HuH-7.5 (cell line): ENCODE measurements around the gene TRIM69.
A peak's percentile ranks its signal among the peaks of the same experiment; 100 is the strongest.
"Not testable (repeated sequence)": the region's sequence is repeated elsewhere in the genome, so short reads cannot be mapped to it uniquely, and the experiment has no call there.

ENCODE experiments used
- DNase-seq: peaks from one replicate; pipeline ENCODE4 v3.0.0; 2011; ENCODE audit warnings: low spot score

TRIM69 gene

GRCh38 chr15:44715797-44716334 lies 20.5 kb upstream of the TRIM69 start:
- DNase-seq = no peak

- DNase-seq = no peak
Measured at GRCh38 chr15:44716983-44717602, 19.2 kb upstream of the TRIM69 start.

GRCh38 chr15:44718180-44718926 lies 18.0 kb upstream of the TRIM69 start:
- no peak for DNase-seq

GRCh38 chr15:44718927-44719292 lies 17.4 kb upstream of the TRIM69 start:
- DNase-seq = no peak

- DNase-seq = no peak
Measured at GRCh38 chr15:44719293-44719999, 16.9 kb upstream of the TRIM69 start.

GRCh38 chr15:44720000-44720435 lies 16.3 kb upstream of the TRIM69 start:
- DNase-seq = not testable (repeated sequence)

GRCh38 chr15:44720460-44721176 lies 15.7 kb upstream of the TRIM69 start:
- DNase-seq = no peak

GRCh38 chr15:44722011-44722410 lies 14.3 kb upstream of the TRIM69 start:
- no peak for DNase-seq

GRCh38 chr15:44726136-44726535 lies 10.2 kb upstream of the TRIM69 start:
- DNase-seq = no peak

- no peak for DNase-seq
Measured at GRCh38 chr15:44726568-44727484, 9.5 kb upstream of the TRIM69 start.

GRCh38 chr15:44727485-44728231 lies 8.7 kb upstream of the TRIM69 start:
- no peak for DNase-seq

- not testable (repeated sequence) for DNase-seq
Measured at GRCh38 chr15:44728232-44728575, 8.1 kb upstream of the TRIM69 start.

- DNase-seq = peak; percentile 49
Measured at GRCh38 chr15:44728576-44729407, 7.5 kb upstream of the TRIM69 start.

GRCh38 chr15:44729408-44730127 lies 6.8 kb upstream of the TRIM69 start:
- no peak for DNase-seq

- DNase-seq = no peak
Measured at GRCh38 chr15:44734839-44735481, 1.4 kb upstream of the TRIM69 start.

- DNase-seq = no peak
Measured at GRCh38 chr15:44735482-44736180, 697 bp upstream of the TRIM69 start.

- peak; percentile 12 for DNase-seq
Measured at GRCh38 chr15:44738340-44738984, 2.1 kb downstream of the TRIM69 start.
